GM21526 (cell line): ENCODE measurements around the gene NANOG.
"Not testable (repeated sequence)": the region's sequence is repeated elsewhere in the genome, so short reads cannot be mapped to it uniquely, and the experiment has no call there.

Source experiments
- ATAC-seq: cut with Tn5 transposase; IDR thresholded peaks from one replicate; pipeline ENCODE4 v1.9.1; 2021; ENCODE audit warnings: moderate library complexity; ENCODE audit not compliant: unreplicated experiment, low FRiP score

Gene NANOG

GRCh38 chr12:7798750-7799308, 9.6 kb downstream of the NANOG start:
- ATAC-seq, result not testable (repeated sequence)

GRCh38 chr12:7801460-7801859, 12.3 kb downstream of the NANOG start:
- no peak for ATAC-seq

- not testable (repeated sequence) for ATAC-seq
Measured at GRCh38 chr12:7806319-7806718, 17.1 kb downstream of the NANOG start.

- ATAC-seq, result no peak
Measured at GRCh38 chr12:7806863-7807487, 17.8 kb downstream of the NANOG start.

- not testable (repeated sequence) for ATAC-seq
Measured at GRCh38 chr12:7825754-7826153, 36.6 kb downstream of the NANOG start.

GRCh38 chr12:7829737-7830136, 40.5 kb downstream of the NANOG start:
- ATAC-seq, result not testable (repeated sequence)

GRCh38 chr12:7832059-7832696, 43.0 kb downstream of the NANOG start:
- no peak for ATAC-seq

GRCh38 chr12:7833201-7833600, 44.0 kb downstream of the NANOG start:
- ATAC-seq, result not testable (repeated sequence)

- ATAC-seq, result no peak
Measured at GRCh38 chr12:7833831-7834230, 44.6 kb downstream of the NANOG start.

GRCh38 chr12:7834701-7835100, 45.5 kb downstream of the NANOG start:
- ATAC-seq, result no peak

GRCh38 chr12:7835116-7835515, 45.9 kb downstream of the NANOG start:
- no peak for ATAC-seq

- ATAC-seq, result no peak
Measured at GRCh38 chr12:7835766-7836165, 46.6 kb downstream of the NANOG start.

- ATAC-seq, result no peak
Measured at GRCh38 chr12:7837366-7837765, 48.2 kb downstream of the NANOG start.

GRCh38 chr12:7839226-7839625, 50.0 kb downstream of the NANOG start:
- ATAC-seq, result not testable (repeated sequence)

- ATAC-seq, result not testable (repeated sequence)
Measured at GRCh38 chr12:7839848-7840247, 50.6 kb downstream of the NANOG start.

GRCh38 chr12:7842444-7842843, 53.2 kb downstream of the NANOG start:
- ATAC-seq, result not testable (repeated sequence)

- not testable (repeated sequence) for ATAC-seq
Measured at GRCh38 chr12:7843149-7843548, 53.9 kb downstream of the NANOG start.

- ATAC-seq, result not testable (repeated sequence)
Measured at GRCh38 chr12:7843583-7843982, 54.4 kb downstream of the NANOG start.

- no peak for ATAC-seq
Measured at GRCh38 chr12:7844116-7844515, 54.9 kb downstream of the NANOG start.

- ATAC-seq, result not testable (repeated sequence)
Measured at GRCh38 chr12:7847226-7848097, 58.3 kb downstream of the NANOG start.

- ATAC-seq, result not testable (repeated sequence)
Measured at GRCh38 chr12:7848098-7848422, 58.9 kb downstream of the NANOG start.
